ENCODE results near the gene VPS35L. TPM values are rescaled to one million over a fixed set of nuclear protein-coding genes. Genes with fewer than 3 reads are reported as not detected.
"Not testable (repeated sequence)": the region's sequence is repeated elsewhere in the genome, so short reads cannot be mapped to it uniquely, and the experiment has no call there.

VPS35L gene
- total RNA-seq, 2 experiments from 2014 or later: 29.0 to 31.0 TPM

DNA sequence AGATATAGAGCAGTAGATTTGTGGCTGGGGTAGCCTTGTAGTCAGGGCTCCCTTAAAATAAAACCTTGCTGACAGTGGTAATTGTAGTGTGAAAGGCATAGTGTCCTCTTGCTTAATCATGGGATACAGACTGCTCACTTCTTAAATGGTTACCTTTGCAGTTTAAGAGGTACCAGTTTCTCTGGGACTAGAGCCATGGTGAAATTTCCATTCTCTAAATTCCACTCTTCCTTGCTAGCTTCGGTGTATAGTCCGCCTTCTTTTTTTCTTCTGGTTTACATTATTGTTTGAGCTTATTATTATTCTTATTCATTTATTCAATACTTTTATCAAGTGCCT is 30.1 kb upstream of the VPS35L start:
- ChIA-PET CTCF (interaction anchor here (0.8 kb wide), 1 partner anchor 30 kb away, joined by 3 read pairs; the partner anchor contains the start of gene VPS35L), POLR2A (interaction anchor here (2.6 kb wide), 1 partner anchor 30 kb away, joined by 14 read pairs; the partner anchor contains the start of gene VPS35L)

DNA sequence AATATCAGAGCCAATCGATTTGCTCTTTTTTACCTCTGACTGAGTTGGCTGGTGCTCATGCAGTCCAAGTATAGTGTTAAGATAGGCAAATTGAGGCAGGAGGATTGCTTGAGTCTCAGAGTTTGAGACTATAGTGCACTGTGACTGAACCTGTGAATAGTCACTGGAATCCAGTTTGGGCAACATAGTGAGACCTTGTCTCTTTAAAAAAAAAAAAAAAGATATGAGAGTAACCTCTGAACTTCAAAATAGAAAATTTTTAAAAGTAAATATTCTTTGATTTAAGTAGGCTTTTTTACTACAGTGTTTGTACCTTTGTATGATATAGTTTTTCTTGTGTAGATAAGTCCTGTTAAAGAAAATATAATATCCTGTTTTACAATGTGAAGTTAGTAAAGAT is 28.3 kb upstream of the VPS35L start:
- ChIA-PET CTCF (interaction anchor here (0.7 kb wide), 1 partner anchor 30 kb away, joined by 3 read pairs; no protein-coding TSS in a partner anchor), POLR2A (no interaction called here)

DNA sequence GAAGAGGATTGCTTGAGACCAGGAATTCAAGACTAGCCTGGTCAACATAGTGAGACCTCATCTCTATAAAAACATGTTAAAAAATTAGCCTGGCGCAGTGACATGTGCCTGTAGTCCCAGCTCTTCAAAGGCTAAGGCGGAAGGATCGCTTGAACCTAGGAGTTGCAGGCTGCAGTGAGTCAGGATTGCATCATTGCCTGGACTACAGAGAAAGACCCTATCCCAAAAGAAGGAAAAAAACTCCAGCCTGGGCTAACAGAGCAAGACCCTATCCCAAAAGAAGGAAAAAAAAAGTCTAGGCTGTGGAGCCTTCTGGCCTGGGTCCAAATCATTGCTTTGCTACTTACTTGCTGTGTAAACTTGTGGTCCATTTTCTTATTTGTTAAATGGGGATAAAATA is 26.8 kb upstream of the VPS35L start:
- POLR2A ChIA-PET: no interaction called here
- CTCF ChIA-PET: no interaction called here

DNA sequence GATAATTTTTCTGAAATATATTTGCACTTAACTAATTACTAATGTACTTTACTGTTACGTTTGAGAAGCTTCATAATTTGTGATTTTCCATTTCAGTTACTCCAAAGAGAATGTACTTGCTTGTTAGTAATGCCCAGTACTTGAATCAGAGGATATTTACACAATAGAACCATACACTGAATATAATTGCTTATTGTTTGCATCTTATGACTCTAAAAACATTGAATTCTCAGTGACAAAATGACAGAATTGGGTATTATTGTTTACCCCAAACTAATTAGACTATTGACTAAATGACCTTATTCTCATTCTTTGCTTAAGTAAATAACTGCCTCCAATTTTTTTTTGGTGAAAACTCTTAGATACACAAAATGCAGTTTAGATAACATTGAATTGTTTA is 22.9 kb upstream of the VPS35L start:
- POLR2A ChIA-PET: no interaction called here
- CTCF ChIA-PET: no interaction called here

DNA sequence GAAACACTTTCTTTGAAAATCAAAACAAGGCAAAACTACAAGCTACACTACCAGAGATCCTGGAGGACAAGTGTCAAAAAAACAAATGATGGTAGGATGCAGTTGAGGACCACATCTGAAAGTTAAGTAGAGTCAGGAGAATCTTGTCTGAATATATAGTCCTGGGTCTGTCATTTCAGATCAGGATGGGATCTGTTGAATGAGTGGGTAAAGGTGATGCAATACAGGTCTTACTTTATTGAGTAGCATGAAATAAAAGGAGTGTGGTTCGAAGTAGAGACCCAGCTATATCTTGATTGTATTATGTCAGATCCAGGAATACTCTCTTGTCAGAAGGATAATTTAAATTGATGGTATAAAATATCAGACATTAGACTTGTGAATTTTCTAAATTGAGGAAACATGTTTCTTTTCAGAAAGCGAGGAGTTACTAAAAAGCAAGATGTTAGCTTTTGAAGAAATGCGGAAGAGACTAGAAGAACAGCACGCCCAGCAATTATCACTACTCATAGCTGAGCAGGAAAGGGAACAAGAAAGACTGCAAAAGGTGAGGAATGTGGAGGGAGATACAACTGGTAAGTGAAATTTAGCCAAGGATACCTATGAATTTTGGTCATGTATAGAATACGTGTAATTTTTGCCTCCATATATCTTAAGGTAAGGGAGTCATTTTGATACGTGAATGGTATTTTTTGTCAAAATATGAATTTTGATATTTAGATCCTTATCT is 15.1 kb upstream of the VPS35L start:
- POLR2A ChIA-PET: interaction anchor here (0.6 kb wide), 1 partner anchor 53 kb away, joined by 3 read pairs; no protein-coding TSS in a partner anchor
- CTCF ChIA-PET: no interaction called here

DNA sequence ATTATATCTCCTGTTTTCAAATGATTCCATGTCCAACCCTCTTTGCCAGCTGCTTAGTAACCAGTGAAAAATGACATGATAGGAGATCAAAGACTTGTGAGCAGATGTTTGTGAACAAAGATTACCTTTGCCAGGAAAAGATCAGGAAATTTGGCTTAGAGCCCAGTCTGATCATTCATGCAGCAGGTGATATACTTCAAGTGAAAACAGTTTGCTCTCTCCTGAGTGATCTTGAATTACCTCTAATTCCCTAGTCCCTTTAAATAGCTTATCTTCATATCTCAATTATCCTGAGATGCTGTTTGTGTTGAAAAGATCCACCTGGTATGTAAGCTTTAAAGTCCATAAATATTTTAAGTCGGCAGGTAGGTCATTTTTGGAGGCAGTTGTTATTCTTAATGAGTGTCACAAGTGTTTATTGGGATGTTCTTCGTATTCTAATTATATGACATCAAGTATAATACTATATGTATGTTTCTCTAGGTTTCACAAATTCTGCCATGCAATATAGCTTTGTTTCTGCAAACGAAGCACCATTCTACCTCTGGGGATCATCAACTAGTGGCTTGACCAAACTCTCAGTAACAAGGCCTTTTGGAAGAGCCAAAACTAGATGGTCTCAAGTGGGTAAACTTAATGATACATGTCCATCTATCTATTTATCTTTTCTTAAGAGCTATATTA is 13.2 kb upstream of the VPS35L start:
- CTCF ChIA-PET: no interaction called here
- POLR2A ChIA-PET: no interaction called here

DNA sequence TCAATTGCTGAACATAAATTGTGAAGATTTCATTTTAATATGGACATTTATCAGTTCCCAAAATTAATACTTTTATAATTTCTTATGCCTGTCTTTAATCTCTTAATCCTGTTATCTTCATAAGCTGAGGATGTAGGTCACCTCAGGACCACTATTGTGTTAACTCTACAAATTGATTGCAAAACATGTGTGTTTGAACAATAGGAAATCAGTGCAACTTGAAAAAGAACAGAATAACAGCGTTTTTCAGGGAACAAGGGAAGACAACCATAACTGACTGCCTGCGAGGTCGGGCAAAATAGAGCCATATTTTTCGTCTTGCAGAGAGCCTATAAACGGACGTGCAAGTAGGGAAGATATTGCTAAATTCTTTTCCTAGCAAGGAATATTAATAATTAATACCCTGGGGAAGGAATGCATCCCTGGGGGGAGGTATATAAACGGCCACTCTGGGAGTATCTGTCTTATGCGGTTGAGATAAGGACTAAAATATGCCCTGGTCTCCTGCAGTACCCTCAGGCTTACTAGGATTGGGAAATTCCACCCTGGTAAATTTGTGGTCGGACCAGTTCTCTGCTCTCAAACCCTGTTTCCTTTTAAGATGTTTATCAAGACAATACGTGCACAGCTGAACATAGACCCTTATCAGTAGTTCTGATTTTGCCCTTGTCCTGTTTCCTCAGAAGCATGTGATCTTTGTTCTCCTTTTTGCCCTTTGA is 12.1 kb upstream of the VPS35L start:
- POLR2A ChIA-PET, CTCF ChIA-PET: not testable (repeated sequence)

DNA sequence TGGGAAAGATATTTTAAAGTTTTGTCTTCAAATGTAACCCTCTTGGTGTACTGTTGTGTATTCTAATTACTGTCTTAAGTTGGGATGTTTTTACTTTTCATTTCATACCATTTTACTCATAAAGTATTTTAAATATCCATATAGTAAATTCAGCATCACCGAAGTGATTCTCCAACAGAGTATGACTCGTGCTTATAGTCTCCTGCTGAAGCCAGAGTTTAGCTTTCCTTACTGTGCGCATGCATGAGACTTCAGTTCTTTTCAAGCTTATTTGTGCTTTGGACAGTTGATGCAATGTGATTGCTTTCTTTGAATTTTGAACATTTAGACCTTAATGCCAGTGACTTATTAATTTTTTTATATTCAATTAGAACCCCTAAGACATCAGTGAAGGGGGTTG is 7.4 kb upstream of the VPS35L start:
- POLR2A ChIA-PET: no interaction called here
- CTCF ChIA-PET: interaction anchor here (1.0 to 1.1 kb wide), 2 partner anchors 11 to 14 kb away, joined by 3 read pairs; no protein-coding TSS in a partner anchor

DNA sequence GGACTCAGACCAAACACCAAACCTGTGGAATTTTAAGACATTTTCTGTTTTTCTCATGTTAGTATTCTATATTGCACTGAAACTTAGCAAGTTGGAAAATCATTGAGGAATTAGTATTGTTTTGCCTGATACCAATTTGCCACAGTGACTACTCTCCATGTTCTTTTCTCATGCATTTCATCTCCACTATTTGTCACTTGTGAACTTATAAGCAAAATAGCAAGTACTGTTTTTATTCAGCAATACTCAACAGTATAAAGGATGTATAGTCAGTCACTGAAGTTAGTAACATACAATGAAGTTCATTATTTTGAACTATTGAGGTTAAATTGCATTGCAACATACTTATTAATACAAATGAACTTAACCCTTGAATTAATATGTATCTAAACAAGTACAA is 5.8 kb upstream of the VPS35L start:
- CTCF ChIA-PET: no interaction called here
- POLR2A ChIA-PET: no interaction called here

DNA sequence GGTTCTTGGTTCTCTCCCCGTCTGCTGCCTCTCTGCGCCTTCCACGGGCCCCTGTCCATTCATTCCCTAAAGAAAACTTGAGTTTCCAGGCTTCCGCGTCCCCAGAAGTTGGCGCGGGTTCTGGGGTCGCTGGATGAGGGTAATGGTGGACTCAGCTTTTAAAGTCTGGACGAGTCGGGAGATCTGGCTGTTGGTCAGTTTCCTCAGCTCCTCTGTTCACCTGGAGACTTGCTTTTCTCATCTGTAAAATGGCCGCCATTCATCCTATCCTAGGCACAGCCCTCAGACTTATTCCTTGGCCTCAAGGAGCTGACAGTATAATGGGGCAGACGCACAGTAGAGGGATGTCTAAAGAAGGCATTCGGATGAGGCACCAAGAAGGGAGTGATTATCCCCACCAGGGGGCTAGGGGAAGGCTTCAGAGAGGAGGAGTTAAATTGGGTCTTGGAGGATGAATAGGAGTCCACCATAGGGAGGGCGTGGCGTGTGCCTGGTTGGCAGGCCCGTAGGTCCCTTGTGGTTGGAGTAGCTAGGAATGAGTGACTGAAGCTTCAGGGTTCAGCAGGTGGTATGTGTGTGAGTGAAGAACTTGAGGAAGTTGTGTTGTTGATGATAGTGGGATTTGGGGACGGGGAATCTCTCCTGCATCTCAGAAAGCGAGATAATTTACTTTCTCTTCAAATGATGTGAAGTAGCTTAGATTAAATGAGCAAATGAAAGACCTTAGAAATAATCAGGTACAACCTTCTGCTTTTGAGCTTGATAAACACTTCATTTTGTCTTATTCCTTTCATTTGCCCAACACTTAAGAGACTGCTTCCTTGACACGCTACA is 652 bp downstream of the VPS35L start:
- ChIA-PET POLR2A (interaction anchor here (0.7 to 2.2 kb wide), 3 partner anchors 31 to 767 kb away, joined by 3 to 14 read pairs (median 4); partner anchors contain the start of genes CCP110, IQCK and KNOP1), CTCF (interaction anchor here (0.6 to 3.7 kb wide), 8 partner anchors 20 to 489 kb away, joined by 3 to 15 read pairs (median 4); partner anchors contain the start of genes CCP110, COQ7, GDE1 and GPRC5B)

DNA sequence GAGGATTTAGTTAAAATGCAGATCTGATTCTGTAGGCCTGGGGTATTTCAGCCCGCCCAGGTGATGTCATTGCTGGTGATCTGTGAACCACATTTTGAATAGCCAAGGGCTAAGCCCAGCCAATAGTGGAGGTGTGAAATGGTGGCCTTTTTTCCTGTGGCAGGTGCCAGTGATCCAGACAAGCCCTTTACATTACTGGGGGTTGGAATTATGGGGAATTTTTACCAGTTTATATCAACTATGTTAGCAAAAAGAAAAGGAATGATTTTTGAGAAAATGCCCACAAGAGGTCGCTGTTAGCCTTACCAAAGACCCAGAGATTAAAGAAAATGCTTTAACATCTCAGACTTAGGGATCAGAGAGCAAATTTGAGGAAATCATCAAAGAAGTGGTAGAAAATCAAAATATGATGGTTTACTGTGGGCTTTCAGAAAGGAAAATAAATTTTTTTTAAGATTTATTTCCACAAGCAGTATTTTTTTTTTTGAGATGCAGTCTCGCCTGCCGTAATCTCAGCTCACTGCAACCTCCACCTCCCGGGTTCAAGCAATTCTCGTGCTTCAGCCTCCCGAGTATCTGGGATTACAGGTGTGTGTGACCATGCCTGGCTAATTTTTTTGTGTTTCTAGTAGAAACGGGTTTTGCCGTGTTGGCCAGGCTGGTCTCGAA is 3.9 kb downstream of the VPS35L start:
- ChIA-PET CTCF (interaction anchor here (0.7 to 1.0 kb wide), 3 partner anchors 10 to 473 kb away, joined by 3 to 4 read pairs (median 3); no protein-coding TSS in a partner anchor), POLR2A (interaction anchor here (0.7 kb wide), 1 partner anchor 352 kb away, joined by 3 read pairs; no protein-coding TSS in a partner anchor)

DNA sequence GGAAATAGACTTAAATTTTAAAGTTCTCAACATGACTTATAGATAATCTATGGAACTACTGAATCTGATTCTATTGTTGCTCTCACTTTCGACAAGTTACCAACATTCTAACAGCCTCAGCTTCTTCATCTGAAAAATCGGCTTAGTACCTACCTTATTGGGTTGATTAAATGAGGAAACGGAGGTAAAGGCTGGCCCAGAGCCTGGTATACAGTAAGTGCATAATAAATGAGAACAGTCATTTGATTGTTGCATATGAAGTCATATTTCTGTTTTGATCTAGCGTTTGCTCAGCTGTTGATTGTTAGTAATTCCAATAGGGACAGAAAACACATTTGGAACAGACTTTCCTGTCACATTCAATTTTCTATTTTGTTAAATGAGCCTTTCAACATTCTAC is 4.6 kb downstream of the VPS35L start:
- ChIA-PET POLR2A (interaction anchor here (0.7 kb wide), 1 partner anchor 351 kb away, joined by 3 read pairs; no protein-coding TSS in a partner anchor), CTCF (interaction anchor here (0.7 kb wide), 1 partner anchor 9 kb away, joined by 4 read pairs; no protein-coding TSS in a partner anchor)

DNA sequence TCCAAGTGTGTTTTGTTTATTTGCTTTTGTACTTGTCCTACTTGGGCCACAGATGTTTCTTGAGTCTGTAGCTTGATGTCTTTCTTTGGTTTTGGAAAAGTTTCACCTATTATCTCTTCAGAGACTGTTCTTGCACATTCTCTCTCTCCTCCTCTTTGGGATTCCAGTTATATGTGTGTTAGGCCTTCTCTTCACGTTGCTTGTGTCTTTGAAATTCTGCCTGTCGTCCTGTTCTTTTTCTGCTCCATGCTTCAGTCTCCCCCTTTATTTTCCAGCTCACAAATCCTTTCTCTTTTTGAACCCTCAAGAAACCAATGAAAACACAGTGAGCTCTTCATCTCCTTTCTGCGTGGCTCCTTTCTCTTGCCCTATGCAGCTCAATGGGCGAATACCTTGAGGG is 7.9 kb downstream of the VPS35L start:
- ChIA-PET CTCF (interaction anchor here (0.6 kb wide), 1 partner anchor 56 kb away, joined by 3 read pairs; no protein-coding TSS in a partner anchor), POLR2A (interaction anchor here (0.6 kb wide), 1 partner anchor 1108 kb away, joined by 4 read pairs; no protein-coding TSS in a partner anchor)

DNA sequence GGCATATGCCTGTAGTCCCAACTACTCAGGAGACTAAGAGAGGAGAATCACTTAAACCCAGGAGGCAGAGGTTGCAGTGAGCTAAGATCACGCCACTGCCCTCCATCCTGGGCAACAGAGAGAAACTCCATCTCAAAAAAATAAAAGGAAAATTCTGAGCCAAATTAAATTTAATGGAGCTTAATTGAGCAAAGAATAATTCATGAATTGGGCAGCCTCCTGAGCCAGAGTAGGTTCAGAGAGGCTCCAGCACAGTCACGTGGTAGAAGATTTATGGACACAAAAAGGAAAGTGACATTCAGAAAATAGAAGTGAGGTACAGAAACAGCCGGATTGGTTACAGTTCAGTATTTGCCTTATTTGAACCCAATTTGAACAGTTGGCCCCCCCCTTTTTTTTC is 10.9 kb downstream of the VPS35L start:
- ChIA-PET POLR2A (no interaction called here), CTCF (no interaction called here)

DNA sequence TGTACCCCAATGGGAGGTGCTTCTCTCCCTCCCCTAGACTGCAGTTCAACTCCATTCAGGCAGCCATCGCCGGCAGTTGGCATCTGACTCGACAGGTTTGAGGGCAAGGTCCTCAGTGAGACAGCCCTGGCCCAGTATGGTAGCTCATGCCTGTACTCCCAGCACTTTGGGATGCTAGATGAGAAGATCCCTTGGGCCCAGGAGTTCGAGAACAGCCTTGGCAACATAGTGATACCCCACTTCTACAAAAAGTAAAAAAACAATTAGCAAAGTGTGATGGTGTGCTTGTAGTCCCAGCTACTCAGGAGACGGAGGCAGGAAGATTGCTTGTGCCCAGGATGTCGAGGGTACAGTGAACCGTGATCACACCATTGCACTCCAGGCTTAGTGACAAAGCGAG is 12.1 kb downstream of the VPS35L start:
- POLR2A ChIA-PET: no interaction called here
- CTCF ChIA-PET: interaction anchor here (0.7 to 0.8 kb wide), 2 partner anchors 340 to 1288 kb away, joined by 4 read pairs; no protein-coding TSS in a partner anchor

DNA sequence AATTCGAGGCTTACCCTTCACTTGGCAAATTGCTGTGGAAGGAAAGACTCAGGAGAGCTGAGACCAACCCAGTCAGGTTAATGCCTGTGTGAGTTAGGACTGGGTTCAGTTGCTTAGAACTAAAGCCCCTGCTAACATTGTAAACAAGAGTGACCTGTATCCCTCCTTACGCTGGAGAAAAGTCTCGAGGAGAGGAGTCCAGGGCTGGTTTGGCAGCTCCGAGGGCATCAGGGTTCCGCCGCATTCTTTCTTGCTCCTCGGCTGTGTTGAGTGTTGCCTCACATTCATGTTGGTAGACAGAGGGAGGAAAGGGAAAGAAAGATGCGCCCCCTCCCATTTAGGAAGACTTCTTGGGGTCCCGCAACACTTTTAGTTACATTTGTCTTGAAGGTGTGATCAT is 18.5 kb downstream of the VPS35L start:
- ChIA-PET POLR2A (no interaction called here), CTCF (no interaction called here)

DNA sequence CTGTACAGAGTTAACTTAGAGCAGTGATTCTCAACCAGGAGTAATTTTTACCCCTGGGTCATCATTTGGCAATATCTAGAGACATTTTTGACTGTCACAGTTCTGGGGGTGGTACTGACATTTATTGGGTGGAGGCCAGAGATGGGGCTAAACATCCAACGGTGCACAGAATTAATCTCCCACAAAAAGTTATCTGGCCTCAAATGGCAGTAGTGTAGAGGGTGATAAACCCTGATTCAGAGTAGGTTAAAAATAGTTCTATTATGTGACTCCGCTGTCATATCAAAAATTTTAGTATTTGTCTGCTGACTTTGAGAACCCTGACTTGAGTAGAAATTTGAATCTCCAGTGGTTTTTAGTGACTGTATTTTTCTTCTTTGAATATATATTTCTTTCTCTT is 19.1 kb downstream of the VPS35L start:
- POLR2A ChIA-PET: no interaction called here
- CTCF ChIA-PET: no interaction called here

DNA sequence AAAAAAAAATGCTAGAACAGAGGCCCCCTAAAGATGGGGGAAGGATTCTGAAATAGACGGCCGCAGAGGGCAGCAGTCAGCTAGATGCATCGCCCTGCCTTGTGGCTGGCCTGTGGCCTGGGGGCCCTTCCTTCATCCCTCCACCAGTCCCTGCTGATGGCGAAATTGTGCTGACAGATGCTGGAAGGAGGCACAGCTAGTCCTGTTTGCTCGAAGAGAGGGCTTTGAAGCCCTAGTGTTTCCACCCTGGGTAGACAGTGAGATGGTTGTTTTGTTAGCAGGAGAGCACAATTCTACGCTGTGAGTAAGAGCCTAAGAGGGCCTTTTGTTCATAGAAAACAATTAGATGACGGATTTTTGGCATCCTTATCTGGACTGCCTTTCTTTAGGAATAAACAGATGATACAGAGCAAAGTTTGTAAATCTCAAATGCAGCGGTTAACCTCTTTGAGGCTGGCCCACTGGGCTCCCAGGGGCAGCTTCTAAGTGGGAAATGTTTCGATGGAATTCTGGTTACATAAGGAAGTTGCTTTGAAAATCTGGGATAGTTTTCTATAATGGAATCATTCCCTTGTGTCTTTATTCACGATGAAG is 23.0 kb downstream of the VPS35L start:
- POLR2A ChIA-PET: no interaction called here
- CTCF ChIA-PET: interaction anchor here (0.7 kb wide), 1 partner anchor 8 kb away, joined by 3 read pairs; no protein-coding TSS in a partner anchor

Measured in activated CD8-positive, alpha-beta memory T cell treated with anti-CD3 and anti-CD28 coated beads for 36 hours (primary cell).